HG02610 (cell line): ENCODE data around the gene DNAJC22.

Experiments
- ATAC-seq: cut with Tn5 transposase; IDR thresholded peaks from one replicate; pipeline ENCODE4 v1.9.1; 2021; ENCODE audit warnings: mild to moderate bottlenecking, moderate library complexity; ENCODE audit not compliant: unreplicated experiment

DNAJC22 gene

DNA sequence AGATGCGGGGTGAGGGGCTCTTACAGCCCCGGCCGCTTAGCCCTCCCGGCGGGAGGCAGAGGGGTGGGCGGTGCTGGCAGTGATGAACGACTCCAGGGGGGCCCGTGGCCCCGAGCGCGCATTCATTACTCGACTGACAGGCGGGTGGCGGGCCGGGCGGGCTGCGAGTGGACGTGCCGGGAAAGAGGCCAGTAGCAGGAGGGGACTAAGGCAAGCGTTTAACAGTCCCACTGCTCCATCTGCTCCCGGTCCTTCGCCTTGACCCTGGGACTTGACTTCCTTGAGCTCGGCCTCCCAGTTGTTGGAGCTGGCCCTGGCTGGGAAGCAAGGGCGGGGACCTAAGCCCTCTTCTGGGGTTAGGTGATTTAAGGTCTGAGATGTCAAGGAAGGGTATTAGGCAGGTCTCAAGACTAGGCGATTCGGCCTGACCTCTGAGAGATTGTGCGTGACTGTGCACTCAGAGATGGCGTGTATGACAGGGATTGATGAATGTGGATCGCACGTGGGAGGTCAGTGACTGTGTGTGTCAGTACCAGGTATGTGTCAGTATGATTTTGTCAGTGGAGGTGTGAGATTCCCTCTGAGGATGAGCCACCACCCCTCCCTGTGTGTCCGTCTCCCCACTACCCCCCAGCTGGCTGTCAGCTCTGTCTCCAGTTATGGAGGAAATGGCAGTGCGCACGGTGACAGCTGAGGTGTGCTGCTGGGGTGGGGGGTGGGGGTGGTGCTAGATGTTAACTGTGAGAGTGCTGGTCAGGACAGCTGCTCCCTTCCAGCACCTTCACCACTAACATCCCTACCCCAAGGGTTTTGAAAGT, 3.6 kb upstream of the DNAJC22 start:
- no peak for ATAC-seq

- no peak for ATAC-seq
Measured at GRCh38 chr12:49344486-49345050, 2.1 kb upstream of the DNAJC22 start.

- no peak for ATAC-seq
Measured at GRCh38 chr12:49345051-49345824, 1.4 kb upstream of the DNAJC22 start.

DNA sequence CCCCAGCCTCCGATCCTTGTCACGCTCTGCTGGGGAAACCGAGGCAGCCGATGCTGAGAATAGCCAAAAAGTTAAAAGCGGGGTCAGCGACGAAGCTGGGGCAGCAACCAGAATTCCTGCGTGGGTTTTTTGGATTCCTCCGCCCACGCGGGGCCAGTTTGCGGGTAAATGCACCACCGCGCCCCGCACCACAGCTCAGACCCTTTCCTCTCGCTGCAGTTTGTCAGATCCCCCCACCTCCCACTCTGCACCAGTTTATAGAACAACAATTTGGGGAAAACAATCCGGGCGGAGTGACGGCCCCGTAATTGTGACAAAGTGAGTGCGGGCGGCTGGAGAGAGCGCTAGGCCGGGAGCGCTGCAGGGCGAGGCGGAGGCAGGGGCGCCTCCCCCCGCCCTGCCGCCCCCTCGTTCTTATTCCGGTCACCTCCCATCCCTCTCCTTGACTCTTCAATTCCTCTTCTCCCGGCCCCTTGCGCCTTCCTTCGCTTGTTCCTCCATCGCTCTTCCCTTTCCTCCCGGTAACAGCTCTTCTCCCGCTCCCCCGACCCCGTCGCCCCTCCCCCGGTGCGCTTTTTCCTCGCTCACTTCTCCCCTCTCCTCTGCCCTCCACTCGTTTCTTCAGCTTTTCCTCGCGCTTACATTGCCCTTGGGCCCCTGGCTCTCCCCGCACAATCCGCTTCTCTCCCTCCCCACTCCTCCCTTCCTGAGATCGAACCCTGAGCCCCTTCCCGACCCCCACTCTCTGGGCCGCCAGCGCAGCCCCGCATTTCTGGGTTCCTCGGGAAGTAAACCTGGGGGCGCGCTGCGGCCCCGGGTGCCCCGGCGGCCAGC, 646 bp upstream of the DNAJC22 start:
- no peak for ATAC-seq

DNA sequence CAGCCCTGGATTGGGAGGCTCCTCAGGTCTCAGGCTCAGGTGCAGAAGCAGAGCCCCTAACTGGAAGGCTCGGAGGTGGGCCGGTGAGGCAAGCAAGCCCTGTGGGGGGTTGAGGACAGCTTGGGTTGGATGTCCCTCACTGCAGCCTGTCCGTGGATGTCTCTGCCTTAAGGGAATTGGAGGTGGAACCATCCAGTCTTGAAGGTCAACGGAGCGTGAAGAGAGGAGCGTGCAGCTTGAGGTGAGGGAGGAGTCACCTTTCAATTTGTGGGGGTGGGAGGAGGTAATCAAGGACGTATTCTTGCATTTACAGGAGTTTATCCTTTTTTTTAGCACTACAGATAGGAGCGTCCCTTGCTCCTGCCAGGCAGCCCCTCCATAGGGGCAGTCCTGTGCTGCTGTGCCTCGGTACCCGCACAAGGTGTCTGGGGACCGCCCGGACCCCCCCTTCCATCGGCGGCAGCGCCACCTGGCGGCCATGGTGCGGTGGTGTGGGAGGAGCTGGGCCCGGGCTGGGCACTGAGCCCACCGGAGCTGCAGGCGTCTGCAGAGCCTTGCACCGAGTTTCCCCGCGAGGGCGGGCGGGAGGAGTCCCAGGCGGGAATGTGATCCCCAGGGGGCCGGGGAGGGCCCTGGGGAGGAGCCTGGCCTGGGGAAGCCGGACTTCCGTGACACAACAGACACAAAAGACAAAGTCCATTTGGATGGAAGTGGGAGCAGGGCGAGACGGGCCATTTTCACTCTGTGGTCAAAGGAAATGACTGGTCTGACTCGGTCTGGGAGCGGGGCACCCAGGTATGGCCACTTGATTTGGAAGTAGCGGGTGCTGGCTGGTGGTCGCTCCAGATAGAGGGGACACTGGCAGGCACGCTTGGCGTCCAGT, 864 bp downstream of the DNAJC22 start:
- no peak for ATAC-seq

DNA sequence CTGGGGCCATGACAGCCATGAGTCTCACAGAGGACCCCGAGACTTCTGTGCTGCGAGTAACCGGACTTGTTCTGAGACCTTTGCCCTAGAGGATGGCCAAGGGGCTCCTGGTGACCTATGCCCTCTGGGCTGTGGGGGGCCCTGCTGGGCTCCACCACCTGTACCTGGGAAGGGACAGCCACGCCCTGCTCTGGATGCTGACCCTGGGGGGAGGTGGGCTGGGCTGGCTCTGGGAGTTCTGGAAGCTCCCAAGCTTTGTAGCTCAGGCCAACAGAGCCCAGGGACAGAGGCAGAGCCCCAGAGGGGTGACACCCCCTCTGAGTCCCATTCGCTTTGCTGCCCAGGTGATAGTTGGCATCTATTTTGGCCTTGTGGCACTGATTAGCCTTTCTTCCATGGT, 2.1 kb downstream of the DNAJC22 start:
- ATAC-seq: no peak

DNA sequence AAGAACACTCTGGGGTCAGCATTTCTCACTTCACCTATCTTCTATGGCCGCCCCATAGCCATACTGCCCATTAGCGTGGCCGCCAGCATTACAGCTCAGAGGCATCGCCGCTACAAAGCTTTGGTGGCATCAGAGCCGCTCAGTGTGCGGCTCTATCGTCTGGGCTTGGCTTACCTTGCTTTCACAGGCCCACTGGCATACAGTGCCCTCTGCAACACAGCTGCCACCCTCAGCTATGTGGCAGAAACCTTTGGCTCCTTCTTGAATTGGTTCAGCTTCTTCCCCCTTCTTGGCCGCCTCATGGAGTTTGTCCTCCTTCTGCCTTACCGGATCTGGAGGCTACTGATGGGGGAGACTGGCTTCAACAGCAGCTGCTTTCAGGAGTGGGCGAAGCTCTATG, 2.6 kb downstream of the DNAJC22 start:
- no peak for ATAC-seq

GRCh38 chr12:49352351-49352750, 5.7 kb downstream of the DNAJC22 start:
- no peak for ATAC-seq

DNA sequence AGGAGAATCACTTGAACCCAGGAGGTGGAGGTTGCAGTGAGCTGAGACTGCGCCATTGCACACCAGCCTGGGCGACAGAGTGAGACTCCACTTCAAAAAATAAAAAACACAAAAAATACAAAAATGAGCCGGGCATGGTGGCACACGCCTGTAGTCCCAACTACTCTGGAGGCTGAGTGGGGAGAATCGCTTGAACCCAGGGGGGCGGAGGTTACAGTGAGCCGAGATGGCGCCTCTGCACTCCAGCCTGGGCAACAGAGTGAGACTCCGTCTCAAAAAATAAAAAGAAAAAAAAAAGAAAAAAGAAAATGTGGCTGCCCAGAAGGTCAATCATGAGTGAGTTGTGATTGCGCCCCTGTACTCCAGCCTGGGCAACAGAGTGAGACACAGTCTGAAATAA, 9.2 kb downstream of the DNAJC22 start:
- ATAC-seq: no peak

DNA sequence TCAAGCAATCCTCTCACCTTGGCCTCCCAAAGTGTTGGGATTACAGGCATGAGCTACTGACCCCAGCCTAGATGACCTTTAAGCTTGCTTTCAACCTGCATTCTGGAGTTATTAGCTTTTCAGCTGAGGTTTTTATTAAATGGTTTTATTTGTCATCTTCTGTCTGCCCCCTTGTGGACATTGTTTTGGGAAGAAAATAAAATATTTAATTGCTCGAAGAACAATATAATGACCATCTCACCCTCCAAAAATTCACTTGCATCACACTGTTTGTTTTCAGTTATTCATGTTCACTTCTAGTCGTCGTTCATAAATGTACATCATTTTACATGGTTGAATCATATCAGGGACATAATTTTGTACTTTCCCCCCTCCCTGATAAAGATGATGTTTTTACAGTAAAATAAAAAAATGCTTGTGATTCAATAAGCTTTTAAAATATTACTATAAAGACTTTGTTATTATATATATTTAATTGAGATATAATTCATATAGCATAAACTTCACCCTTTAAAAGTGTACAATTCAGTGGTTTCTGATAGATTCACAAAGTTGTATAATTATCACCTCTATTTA, 10.5 kb downstream of the DNAJC22 start:
- ATAC-seq: no peak

DNA sequence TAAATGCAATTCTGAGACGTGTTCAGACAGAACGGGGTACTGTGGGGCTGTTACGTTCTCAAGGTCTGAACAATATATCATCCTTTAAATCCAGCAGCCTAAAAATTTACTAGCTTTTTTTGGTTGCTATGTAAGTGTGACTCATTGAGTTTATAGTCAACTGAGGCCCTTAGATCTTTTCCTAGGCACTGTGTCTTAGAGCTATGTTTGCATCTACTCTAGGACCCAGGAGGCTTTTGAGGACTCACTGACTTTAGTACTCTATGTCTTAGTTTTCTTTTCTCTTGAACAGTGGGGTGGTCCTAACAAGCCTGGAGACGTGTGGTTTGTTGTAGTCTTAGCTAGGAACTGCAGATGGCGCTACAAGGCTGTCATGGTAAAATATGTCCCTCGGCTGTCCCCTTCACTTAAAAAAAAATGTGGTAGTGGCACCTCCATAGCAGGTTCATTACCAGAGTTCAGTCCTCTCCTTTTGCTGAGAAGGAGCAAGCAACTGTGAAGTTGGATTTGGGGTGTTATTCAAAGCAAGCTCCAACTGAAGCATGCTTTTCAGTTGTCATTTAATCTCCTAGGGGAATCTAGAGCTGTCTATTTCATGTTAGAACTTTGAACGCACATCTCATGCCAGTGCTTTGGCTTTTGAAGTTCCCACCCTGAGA, 11.9 kb downstream of the DNAJC22 start:
- peak; percentile 39 for ATAC-seq

- no peak for ATAC-seq
Measured at GRCh38 chr12:49359671-49360070, 13.0 kb downstream of the DNAJC22 start.

GRCh38 chr12:49362077-49362476, 15.4 kb downstream of the DNAJC22 start:
- no peak for ATAC-seq

DNA sequence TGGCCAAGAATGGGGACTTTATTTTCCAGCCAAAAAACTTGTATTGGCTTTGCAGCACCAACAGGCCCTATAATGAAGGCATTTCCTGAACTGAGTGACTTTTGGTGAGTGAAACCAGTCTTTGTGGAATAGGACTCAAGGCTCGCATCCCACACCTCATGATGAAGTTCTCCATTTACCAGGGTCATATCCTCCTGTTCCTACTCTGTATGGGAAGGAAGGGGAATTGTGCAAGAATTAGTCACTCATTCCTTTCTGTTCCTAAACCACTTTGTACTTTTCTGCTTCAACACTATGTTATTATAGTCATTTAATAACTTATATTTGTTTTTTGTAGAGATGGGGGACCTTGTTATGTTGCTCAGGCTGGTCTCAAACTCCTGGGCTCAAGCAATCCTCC, 18.3 kb downstream of the DNAJC22 start:
- ATAC-seq: no peak

DNA sequence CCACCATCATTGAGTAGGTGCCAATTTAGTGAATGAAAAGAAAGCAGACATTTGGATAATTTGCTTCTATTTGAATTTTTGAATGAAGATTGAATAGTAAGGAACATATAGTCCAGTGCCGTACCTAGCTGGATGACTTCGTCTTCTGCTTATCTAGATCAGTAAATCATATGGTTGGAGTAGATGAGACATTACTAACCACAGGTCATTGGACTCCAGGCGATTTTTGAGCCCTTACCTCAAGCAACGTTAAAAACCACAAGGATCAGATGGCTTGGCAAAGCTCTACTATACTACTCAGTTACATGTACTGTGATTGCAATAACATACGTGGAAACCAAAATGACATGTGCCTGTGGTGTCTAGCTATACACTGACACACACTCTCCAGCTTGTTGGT, 18.9 kb downstream of the DNAJC22 start:
- no peak for ATAC-seq

- ATAC-seq: peak; percentile 18
Measured at GRCh38 chr12:49366096-49366651, 19.5 kb downstream of the DNAJC22 start.

DNA sequence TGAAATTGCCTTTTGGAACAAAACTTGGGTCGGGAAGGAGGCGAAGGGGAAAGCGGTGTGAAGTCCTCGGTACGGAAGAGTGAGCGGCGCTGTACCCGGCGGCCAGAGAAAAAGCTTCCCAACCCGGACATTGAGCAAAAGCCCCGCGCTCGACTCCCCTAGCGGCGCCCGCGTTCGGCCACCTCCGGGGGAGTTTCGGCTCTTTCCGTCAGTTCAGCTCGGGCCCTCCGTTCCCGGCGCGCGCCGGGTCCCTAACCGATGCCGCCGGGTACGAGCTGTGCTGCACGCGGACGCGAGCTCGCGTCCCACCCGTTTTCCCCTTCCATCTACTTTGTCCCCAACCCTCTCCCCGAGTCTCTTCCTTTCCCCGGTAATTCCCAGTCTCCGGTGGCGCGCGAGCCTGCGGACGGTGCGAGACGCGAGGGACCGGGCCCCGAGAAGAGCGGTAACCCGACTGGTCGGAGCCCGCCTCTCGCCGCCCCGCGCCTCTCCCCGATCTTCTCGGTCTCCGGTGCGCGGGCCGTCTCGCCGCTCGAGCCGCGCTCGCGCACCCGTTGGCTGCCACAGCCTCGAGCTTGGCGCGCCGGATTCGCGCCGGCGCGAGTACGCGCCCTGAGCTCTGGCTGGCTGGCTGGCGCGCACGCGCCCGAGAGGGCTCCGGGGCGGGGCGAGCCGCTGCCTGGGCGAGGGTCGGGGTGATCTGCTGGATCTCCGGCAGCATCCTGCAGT, 20.1 kb downstream of the DNAJC22 start:
- peak; percentile 68 for ATAC-seq
